ENCODE results near the gene TMEM25.
"Not testable (repeated sequence)": the region's sequence is repeated elsewhere in the genome, so short reads cannot be mapped to it uniquely, and the experiment has no call there.

The TMEM25 gene

DNA sequence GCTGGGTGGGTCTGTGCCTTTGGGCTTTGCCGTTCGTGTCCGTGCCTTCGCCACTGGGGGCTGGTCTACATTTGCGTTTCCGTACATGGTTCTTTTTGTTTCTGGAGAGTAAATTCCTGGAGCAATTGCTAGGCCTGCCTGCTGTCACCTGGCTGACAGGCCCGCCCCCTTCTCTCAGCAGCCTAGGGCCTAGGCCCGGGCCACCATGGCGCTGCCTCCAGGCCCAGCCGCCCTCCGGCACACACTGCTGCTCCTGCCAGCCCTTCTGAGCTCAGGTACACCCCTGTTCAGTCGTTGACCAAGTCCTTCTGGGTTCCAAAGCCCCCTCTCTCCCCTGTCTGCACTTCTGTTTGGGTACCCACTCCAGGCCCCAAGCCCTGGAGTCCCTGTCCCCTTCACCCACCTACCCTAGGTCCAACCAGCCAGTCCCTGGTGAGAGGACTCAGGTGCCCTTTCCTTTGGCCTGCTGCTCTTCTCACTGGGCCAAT is 649 bp downstream of the TMEM25 start:
- no peak for FAIRE-seq

GRCh38 chr11:118532091-118532490 is 1.1 kb downstream of the TMEM25 start:
- DNase-seq (ENCODE audit: insufficient read length, low spot score) (no peak), FAIRE-seq (no peak)

More for the DNA sequence above, 649 bp downstream of the TMEM25 start:
- DNase-seq (ENCODE audit: insufficient read length, low spot score) = no peak

DNA sequence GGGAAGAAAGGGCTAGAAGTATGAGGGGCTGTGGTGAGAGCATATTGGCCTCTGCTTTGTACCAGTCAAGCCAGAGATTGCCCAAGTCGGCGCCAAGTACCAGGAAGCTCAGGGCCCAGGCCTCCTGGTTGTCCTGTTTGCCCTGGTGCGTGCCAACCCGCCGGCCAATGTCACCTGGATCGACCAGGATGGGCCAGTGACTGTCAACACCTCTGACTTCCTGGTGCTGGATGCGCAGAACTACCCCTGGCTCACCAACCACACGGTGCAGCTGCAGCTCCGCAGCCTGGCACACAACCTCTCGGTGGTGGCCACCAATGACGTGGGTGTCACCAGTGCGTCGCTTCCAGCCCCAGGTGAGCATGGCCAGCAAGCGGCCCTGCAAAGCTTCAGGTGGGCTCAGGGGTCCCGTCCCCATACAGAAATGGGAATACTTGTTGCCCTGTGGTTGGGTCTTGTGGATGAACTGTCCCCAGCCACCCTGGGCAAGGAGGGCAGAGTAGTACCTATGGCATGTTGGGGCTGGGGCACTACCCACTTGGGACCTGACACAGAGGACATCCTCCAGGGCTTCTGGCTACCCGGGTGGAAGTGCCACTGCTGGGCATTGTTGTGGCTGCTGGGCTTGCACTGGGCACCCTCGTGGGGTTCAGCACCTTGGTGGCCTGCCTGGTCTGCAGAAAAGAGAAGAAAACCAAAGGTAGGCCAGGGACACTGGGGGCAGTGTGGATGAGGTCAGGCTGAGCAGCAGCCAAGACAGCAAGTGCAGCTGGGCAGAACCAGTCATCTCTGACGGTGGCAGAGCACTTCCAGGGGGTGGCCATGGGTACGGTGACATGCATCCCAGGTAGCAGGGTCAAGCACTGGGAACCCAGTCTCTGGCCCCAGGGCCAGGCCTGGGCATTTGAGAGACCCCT is 2.1 kb downstream of the TMEM25 start:
- DNase-seq (ENCODE audit: insufficient read length, low spot score) = no peak
- FAIRE-seq = no peak

GRCh38 chr11:118533769-118534729 is 3.1 kb downstream of the TMEM25 start:
- DNase-seq (ENCODE audit: insufficient read length, low spot score) (no peak), FAIRE-seq (no peak)

GRCh38 chr11:118535261-118535660 is 4.3 kb downstream of the TMEM25 start:
- FAIRE-seq (no peak), DNase-seq (ENCODE audit: insufficient read length, low spot score) (no peak)

DNA sequence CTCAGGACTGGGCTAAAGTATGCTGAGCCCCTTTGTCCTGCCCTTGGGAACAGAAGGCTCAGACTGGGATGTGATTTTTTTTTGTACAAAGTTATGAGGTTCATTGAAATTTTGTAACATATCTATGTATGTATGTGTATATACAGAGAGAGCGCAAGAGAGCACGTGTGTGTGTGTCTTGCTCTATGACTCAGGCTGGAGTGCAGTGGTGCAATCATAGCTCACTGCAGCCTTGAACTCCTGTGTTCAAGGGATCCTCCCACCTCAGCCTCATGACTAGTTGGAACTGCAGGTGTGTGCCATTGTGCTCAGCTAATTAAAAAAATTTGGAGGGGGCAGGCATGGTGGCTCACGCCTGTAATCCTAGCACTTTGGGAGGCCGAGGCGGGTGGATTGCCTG is 5.7 kb downstream of the TMEM25 start:
- FAIRE-seq (no peak), DNase-seq (ENCODE audit: insufficient read length, low spot score) (no peak)

DNA sequence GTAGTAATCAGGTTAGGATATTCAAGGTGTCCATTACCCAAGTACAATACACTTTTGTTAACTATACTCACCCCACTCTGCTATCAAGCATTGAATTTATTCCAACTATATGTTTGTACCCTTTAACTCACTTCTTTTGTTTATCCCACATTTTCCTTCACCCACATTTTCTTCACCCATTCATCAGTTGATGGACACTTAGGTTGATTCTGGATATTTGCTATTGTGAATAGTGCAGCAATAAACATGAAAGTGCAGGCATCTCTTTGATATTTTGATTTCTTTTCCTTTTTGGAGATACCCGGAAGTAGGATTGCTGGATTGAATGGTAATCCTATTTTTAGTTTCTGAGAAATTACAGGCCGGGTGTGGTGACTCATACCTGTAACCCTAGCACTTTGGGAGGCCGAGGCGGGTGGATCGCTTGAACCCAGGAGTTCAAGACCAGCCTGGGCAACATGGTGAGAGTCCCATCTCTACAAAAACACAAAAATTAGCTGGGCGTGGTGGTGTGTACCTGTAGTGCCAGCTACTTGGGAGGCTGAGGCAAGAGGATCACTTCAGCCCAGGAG is 6.5 kb downstream of the TMEM25 start:
- DNase-seq (ENCODE audit: insufficient read length, low spot score) (no peak), FAIRE-seq (no peak)

- DNase-seq (ENCODE audit: insufficient read length, low spot score) = no peak
- no peak for FAIRE-seq
Measured at GRCh38 chr11:118544010-118544646, 13.1 kb downstream of the TMEM25 start.

DNA sequence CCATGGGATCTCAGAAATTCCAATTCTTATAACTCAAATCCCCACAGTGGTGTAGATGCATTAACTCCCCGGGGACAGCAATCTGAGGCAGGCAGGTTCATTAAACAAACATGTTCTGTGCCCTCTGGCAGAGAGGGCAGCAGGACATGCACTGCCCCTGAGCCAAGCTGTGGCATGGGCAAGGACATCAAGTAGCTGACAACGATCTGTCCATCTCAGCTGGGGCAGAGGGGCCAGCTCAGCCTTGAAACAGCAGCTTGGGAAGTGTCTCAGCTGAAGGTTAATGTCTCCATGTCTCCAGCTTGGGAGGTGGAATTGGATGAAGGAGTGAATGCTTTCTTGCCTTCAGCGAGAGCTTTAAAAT is 13.6 kb downstream of the TMEM25 start:
- FAIRE-seq (no peak), DNase-seq (ENCODE audit: insufficient read length, low spot score) (no peak)

DNA sequence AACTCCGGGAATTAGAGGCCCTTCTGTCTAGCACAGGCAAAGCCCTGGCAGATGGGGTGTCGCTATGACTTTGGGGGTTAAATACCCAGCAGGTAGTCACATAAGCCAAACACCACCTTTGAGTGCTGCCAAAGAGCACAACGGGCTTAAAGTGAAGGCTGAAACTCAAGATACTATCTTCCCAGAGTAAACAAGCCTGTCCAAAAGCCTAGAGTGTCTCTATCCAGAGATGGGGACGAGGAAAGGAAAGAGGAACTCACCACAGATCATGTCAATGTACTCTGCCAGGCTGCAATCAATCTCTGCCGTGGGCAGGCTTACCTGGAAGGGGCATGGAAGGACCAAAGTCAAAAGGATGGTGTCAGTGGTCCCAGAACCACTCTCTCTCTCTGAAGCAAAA is 14.5 kb downstream of the TMEM25 start:
- FAIRE-seq (no peak), DNase-seq (ENCODE audit: insufficient read length, low spot score) (no peak)

GRCh38 chr11:118547132-118547531 is 16.1 kb downstream of the TMEM25 start:
- no peak for DNase-seq (ENCODE audit: insufficient read length, low spot score)
- FAIRE-seq = no peak

- DNase-seq (ENCODE audit: insufficient read length, low spot score) (no peak), FAIRE-seq (peak; percentile 20)
Measured at GRCh38 chr11:118552341-118552740, 21.3 kb downstream of the TMEM25 start.

DNA sequence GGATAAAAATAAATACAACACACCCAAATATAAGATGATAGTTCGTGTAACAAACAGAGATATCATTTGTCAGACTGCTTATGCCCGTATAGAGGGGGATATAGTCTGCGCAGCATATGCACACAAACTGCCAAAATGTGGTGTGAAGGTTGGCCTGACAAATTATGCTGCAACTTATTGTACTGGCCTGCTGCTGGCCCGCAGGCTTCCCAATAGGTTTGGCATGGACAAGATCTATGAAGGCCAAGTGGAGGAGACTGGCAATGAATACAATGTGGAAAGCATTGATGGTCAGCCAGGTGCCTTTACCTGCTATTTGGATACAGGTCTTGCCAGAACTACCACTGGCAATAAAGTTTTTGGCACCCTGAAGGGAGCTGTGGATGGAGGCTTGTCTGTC is 29.8 kb downstream of the TMEM25 start:
- DNase-seq (ENCODE audit: insufficient read length, low spot score) (no peak), FAIRE-seq (no peak)

DNA sequence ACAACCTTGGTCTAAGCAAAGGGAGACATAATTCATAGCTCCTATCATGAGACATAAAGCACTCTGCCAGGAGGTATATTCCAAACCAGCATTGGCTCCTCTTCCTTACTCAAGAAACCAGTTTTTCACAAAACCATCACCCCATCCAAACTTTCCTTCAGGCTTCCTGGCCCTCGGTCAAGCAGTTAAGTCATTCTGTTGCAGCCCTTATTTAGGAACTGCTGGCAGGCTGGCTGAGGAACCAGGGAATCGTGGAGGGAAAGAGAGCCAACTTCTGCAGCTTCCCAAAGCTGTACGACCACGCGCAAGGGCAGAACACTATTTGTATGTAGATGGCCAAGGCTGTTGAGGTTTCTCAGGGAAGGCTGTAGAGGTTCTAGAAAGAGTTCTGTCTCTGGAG is 34.1 kb downstream of the TMEM25 start:
- DNase-seq (ENCODE audit: insufficient read length, low spot score) (no peak), FAIRE-seq (no peak)

- no peak for FAIRE-seq
Measured at GRCh38 chr11:118569670-118570069, 38.7 kb downstream of the TMEM25 start.

DNA sequence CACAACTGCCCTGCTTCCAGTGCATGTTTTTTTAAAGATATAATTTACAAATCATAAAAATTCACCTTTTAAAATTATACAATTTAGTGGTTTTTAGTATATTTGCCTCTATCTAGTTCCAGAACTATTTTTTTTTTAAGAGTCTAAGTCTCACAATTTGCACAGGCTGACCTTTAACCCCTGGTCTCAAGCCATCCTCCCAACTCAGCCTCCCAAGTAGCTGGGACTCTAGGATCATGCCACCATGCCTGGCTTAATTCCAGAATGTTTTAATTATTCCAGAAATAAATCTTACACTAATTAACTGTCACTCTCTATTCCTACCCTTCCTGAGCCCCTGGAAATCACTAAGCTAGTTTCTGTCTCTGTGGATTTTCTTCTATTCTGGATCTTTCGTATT is 39.8 kb downstream of the TMEM25 start:
- FAIRE-seq = no peak
- no peak for DNase-seq (ENCODE audit: insufficient read length, low spot score)

More at GRCh38 chr11:118569670-118570069, 38.7 kb downstream of the TMEM25 start:
- DNase-seq (ENCODE audit: insufficient read length, low spot score) = no peak

DNA sequence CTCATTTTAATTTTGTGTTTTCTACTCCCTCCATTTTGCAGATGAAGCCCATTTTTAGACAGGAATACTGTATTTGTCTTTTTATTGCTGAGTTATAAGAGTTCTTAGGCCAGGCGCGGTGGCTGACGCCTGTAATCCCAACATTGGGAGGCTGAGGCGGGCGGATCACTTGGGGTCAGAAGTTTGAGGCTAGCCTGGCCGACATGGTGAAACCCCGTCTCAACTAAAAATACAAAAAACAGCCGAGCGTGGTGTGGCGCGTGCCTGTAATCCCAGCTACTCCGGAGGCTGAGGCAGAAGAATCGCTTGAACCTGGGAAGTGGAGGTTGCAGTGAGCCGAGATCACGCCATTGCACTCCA is 40.7 kb downstream of the TMEM25 start:
- not testable (repeated sequence) for DNase-seq (ENCODE audit: insufficient read length, low spot score); FAIRE-seq

DNA sequence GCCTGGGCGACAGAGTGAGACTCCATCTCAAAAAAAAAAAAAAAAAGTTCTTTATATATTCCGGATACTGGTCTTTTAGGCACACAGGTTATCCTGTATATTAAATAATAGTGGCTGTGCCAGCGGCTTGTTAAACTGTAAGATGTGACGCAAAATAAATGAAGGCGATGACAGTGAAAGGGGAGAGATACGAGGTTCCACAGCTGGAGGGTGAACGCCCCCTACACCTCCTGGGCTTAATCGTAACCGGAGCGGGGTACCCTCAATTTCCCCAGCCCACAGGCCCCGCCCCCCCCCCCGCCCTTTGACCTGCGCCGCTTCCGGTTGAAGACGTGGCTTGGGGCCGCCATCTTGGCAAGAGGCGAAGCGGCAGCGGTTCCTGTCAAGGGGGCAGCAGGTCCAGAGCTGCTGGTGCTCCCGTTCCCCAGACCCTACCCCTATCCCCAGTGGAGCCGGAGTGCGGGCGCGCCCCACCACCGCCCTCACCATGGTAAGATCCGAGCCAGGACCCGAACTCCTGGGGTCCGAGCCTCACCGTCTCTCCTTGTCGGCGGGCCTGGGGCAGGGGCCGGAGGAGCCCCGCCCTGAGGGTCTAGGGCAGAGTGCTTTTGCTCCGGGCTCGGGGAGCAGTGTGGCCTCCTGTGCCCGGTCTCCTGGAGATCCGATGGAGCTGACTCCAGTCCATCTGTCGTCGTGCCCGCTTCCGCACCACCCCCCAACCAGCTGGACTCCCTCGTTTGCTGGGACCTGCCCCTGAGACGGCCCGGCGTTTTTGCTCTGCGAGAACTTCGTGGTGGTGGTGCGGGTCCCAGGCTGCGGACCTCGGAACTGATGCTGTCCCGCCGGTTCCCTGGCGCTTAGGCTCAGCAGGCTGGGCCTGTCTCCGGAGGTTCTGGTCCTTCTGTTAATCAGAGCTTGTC is 41.3 kb downstream of the TMEM25 start, which contains the start of gene ARCN1:
TSS of gene ARCN1 (plus strand) at position 349 of the 920 bp plus-strand sequence. CDS start at position 488, 139 bp downstream.
- DNase-seq (ENCODE audit: insufficient read length, low spot score) (peak; percentile 82), FAIRE-seq (no peak)

DNA sequence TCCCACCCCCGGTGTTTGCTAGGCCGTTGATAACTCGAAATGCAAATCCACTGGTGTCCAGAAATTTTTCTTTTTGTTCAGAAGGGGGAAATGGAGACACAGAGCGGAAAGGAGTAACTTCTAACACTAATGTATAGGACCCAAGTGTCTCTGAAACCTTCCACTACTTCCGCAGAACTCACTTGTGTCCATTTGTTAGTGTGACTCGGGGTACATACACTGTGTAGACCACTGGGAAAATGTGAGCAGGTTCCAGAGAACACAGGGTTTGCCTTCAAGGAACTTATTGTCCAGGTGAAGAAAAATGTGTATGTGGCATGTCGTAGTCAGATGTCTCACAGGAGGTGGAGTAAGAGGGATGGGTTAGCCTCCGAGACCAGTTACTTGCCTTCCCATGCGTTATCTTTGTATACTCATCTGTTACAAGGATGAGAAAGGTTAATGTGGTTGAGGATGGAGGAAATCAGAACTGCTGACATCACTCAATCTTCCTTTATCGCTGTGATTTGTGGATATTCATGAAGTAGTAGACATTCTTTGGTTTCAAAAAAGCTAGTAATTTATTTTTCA is 42.1 kb downstream of the TMEM25 start:
- peak; percentile 65 for FAIRE-seq
- DNase-seq (ENCODE audit: insufficient read length, low spot score) = no peak
